ENCODE measurements around the gene ATG2A.

- TF ChIP-seq CTCF (IDR thresholded peaks at IDR 0.05), result no peak
- no peak for TF ChIP-seq POLR2A (IDR thresholded peaks at IDR 0.05)
These were observed 20.5 kb downstream of the ATG2A start for GRCh38 chr11:64896448-64897022.
